ENCODE measurements around the gene SH3GL1. TPM values are rescaled to one million over a fixed set of nuclear protein-coding genes. Genes with fewer than 3 reads are reported as not detected.

SH3GL1 gene
- total and polyA plus RNA-seq, 9 of the 15 experiments (the other 6 are each of a cell fraction or from before 2014, with no cell fraction given), result 1.7 to 75.3 (median 25.7) TPM

GRCh38 chr19:4342615-4343369, 57.6 kb downstream of the SH3GL1 start (continued):
- TF ChIP-seq HINFP (tag; conservative IDR thresholded peaks at IDR 0.05; ENCODE audit: low read depth) (peak; percentile 83), RBFOX2 (IDR thresholded peaks at IDR 0.05; ENCODE audit: low read depth, low read length) (peak; percentile 85), ZNF740 (CRISPR knock-in tag; IDR thresholded peaks at IDR 0.05) (no peak), ZNF740 (tag; IDR thresholded peaks at IDR 0.05) (no peak), E2F4 (CRISPR knock-in tag; IDR thresholded peaks at IDR 0.05; ENCODE audit: low read depth) (no peak), ZNF586 (CRISPR knock-in tag; conservative IDR thresholded peaks at IDR 0.05) (no peak; the same call in 1 of the 2 replicates), CBX2 (IDR thresholded peaks at IDR 0.05; ENCODE audit: insufficient read depth, low read length, poor library complexity, severe bottlenecking) (no peak), UBTF (IDR thresholded peaks at IDR 0.05; ENCODE audit: borderline replicate concordance in 1 of 2, low read depth in 2 of 2, low read length in 2 of 2) (0 out of 4 replicates have a peak, but pooled peaks have one; percentile 45 to 57), ZFX (CRISPR knock-in tag; IDR thresholded peaks at IDR 0.05) (peak; percentile 82), CC2D1A (IDR thresholded peaks at IDR 0.05) (peak; percentile 99), ZNF174 (CRISPR knock-in tag; IDR thresholded peaks at IDR 0.05) (no peak), PYGO2 (tag; IDR thresholded peaks at IDR 0.05) (peak; percentile 94), ZNF717 (CRISPR knock-in tag; IDR thresholded peaks at IDR 0.05) (no peak), CTCFL (IDR thresholded peaks at IDR 0.05; ENCODE audit: borderline replicate concordance, insufficient read depth, low read depth, low read length, poor library complexity, severe bottlenecking) (peak; percentile 21)

All from K562 (cell line).